Gastroesophageal sphincter (tissue), 3 donors: ENCODE data around the gene SHC2.

ENCODE experiments used
- CTCF ChIP-seq, 4 experiments: fragments of 200-600 bp in 2 of 4; fragments of 450-650 bp in 2 of 4; sonication (generic) in 1 of 4; IDR thresholded peaks; one replicate each; pipeline ENCODE4 v1.5.1; 2017 to 2019; ENCODE audit warnings: antibody characterized with exemption in 4 of 4, mild to moderate bottlenecking in 2 of 4, moderate library complexity in 2 of 4
- POLR2A ChIP-seq, 2 donors: fragments of 450-650 bp; IDR thresholded peaks; one replicate each; pipeline ENCODE4 v1.6.1; 2017; ENCODE audit warnings: antibody characterized with exemption in 2 of 2, mild to moderate bottlenecking in 2 of 2, moderate library complexity in 1 of 2
- POLR2AphosphoS5 ChIP-seq: sonication (generic); formaldehyde crosslinking; IDR thresholded peaks from one replicate; pipeline ENCODE4 v1.6.1; 2017; ENCODE audit warnings: antibody characterized with exemption

- no peak for TF ChIP-seq CTCF (IDR thresholded peaks at IDR 0.05)
- TF ChIP-seq POLR2AphosphoS5: no peak
- TF ChIP-seq POLR2A (IDR thresholded peaks at IDR 0.05): no peak
These were observed 33.9 kb downstream of the SHC2 start for GRCh38 chr19:426725-427445.
